NCI-H1048 (cell line): ENCODE measurements around the gene ORAI3.

Experiments used
- DNase-seq: peaks from one replicate; lab custom pipeline; 2025; lab: John Stamatoyannopoulos, UW

ORAI3 gene

DNA sequence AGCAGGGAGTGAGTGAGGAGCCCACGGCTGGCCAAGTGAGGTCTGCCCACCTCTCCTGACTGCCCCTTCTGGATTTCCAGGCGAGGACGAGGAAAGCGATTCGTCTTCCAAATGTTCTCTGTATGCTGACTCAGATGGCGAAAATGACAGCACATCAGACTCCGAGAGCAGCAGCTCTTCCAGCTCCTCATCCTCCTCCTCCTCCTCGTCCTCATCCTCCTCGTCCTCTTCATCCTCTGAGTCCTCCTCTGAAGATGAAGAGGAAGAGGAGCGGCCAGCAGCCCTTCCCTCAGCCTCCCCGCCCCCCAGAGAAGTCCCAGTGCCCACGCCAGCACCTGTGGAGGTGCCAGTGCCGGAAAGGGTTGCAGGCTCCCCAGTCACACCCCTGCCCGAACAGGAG lies 22.4 kb downstream of the ORAI3 start:
- DNase-seq = no peak

GRCh38 chr16:30972872-30973271 lies 24.0 kb downstream of the ORAI3 start:
- no peak for DNase-seq

DNA sequence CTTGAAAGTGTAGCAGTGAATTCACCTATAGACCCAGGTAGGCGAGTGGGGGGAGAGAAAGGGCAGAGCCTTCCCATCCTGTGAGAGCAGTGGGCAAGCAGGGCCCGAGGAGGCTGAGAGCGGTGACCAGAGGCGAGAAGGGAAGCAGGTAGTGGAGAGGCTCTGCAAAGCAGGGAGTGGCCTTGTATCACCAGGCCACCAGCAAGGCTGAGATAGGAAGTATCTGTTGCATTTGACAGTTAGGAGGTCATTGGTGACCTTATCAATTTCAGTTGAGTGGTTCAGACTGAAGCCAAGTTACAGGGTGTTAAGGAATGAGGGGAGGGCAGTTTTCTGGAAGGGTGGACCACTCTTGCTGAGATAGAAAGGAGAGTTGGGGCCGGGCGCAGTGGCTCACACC lies 25.5 kb downstream of the ORAI3 start:
- DNase-seq = no peak

GRCh38 chr16:30976486-30976885 lies 27.6 kb downstream of the ORAI3 start:
- no peak for DNase-seq

DNA sequence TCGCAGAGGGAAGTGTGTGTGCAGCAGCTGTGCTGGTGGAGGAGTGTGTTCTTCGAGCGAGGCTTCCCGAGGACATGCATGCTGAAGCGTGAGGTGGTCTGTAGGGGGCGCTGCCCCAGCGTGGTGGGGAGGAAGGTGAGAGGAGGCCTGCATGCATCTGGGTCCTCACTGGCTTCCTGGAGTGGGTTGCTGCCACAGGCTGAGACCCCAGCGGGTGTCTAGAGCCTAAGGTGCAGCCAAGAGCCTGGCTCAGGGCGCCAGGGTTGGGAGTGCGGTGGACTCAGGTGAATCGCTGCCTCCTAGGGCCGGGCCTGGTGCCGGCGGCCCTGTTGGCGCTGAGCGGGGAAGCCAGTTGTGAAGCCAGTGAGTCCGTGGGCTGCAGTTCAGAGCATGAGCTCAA lies 28.6 kb downstream of the ORAI3 start:
- no peak for DNase-seq

DNA sequence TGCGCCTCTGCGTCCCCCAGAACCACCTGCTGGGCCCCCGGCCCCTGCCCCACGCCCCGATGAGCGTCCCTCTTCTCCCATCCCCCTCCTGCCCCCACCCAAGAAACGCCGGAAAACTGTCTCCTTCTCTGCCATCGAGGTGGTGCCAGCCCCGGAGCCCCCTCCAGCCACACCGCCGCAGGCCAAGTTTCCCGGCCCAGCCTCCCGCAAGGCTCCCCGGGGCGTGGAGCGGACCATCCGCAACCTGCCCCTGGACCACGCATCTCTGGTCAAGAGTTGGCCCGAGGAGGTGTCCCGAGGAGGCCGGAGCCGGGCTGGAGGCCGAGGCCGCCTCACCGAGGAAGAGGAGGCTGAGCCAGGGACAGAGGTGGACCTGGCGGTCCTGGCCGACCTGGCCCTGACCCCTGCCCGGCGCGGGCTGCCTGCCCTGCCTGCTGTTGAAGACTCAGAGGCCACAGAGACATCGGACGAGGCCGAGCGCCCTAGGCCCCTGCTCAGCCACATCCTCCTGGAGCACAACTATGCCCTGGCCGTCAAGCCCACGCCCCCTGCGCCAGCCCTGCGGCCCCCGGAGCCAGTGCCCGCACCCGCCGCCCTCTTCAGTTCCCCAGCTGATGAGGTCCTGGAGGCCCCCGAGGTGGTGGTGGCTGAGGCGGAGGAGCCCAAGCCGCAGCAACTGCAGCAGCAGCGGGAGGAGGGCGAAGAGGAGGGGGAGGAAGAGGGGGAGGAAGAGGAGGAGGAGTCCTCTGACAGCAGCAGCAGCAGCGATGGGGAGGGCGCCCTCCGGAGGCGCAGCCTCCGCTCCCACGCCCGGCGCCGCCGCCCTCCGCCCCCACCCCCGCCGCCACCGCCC lies 30.5 kb downstream of the ORAI3 start:
- no peak for DNase-seq

DNA sequence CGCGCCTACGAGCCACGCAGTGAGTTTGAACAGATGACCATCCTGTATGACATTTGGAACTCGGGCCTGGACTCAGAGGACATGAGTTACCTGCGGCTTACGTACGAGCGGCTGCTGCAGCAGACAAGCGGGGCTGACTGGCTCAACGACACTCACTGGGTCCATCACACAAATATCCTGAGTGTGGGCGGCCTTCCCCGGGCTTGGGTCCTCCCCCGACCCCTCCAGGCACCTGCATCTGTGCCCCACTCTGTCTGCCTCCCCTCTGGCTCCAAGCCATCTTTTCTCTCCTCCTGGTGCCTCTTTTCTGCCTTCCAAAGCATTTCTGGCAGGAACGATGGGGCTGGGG lies 31.1 kb downstream of the ORAI3 start:
- no peak for DNase-seq

- no peak for DNase-seq
Observed at GRCh38 chr16:30980434-30980833, 31.6 kb downstream of the ORAI3 start.

DNA sequence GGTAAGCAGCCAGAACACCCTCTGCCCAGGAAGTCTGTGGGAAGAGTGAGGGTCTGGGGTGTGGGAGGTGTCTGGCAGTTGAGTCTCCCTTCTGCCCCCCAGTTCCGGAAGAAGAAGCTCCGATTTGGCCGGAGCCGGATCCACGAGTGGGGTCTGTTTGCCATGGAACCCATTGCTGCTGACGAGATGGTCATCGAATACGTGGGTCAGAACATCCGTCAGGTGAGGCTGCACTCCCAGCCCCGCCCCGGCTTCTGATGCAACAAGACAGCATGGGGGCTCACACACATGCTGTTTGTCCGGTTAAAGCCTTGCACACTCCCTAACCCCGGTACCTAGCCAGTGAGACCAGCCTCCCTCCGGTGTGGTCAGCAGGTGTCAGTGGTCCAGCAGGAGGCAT lies 32.1 kb downstream of the ORAI3 start:
- DNase-seq = no peak

DNA sequence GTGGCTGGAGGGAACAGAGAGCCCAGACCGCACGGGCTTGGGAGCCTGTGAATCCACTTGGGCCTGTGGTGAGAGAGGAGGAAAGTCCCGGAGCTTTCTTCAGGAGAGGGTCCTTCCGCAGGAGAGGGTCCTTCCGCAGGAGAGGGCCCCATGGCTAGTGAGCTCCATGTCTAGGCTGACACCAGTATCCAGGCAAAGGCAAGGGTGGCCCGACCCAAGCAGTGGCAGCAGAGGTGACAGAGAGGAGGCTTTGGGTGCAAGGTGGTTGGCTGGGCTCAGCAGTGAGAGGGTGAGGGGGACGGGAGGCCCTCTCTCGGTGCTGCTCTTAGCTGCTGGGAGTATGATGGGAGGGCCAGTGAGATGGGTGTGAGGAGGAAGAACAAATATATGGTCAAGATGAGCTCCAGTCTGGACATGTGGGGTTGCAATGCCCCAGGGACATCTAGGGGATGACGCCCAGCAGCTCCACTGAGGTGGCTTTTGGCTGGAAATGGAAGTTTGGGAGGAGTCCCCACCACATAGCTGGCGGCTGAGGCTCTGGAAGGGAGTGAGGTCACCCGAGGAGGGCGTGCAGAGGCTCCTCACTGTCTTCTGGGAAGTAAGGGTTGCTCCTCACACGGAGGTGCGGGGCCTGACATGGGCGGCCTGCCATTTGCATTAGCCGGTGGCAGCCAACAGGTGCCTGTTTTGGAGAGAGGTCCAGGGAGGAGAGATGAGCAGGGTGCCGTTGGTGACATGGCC lies 33.9 kb downstream of the ORAI3 start:
- DNase-seq = no peak

DNA sequence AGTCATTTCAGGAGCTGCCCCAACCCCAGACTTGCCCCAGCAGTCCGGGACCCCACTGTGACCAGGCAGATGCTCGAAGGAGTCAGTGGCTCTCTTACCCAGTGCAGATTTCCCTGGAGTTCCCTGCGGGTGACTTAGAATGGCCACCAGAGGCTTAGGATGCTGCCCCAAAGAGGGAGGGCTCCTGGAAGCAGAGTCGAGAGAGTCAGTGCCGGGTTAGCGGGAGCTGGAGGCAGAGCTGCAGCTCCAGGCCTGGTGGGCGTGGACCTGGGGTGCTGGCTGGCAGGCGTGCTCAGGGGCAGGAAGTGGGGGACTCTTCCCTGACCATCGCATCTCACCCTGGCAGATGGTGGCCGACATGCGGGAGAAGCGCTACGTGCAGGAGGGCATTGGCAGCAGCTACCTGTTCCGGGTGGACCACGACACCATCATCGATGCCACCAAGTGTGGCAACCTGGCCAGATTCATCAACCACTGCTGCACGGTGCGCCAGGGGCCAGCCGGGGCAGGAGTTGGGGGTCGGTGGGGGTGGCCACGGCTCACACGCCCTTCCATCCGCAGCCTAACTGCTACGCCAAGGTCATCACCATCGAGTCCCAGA lies 34.5 kb downstream of the ORAI3 start:
- no peak for DNase-seq

DNA sequence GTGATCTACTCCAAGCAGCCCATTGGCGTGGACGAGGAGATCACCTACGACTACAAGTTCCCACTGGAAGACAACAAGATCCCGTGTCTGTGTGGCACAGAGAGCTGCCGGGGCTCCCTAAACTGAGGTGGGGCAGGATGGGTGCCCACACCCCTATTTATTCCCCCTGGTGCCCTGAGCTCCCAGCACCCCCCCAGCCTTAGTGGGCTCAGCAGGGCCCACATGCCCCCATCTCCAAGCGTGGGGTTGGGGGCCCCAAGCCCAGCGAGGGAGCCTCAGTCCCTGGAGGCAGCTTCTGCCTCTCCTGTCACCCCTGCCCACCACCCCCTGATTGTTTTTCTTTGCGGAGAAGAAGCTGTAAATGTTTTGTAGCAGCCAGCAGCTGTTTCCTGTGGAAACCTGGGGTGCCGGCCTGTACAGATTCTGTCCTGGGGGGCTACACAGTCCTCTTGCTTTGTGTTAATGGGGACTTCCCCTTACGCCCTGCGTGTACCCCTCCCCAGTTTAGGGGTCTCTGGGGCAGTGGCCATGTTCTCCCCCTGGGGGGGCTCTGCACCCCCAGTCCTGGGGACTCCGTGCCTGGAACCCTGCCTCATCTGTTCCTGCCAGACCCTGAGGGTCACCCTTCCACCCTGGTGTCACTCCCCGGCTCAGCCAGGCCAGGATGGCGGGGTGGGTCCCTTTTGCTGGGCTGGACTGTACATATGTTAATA lies 35.2 kb downstream of the ORAI3 start:
- no peak for DNase-seq

DNA sequence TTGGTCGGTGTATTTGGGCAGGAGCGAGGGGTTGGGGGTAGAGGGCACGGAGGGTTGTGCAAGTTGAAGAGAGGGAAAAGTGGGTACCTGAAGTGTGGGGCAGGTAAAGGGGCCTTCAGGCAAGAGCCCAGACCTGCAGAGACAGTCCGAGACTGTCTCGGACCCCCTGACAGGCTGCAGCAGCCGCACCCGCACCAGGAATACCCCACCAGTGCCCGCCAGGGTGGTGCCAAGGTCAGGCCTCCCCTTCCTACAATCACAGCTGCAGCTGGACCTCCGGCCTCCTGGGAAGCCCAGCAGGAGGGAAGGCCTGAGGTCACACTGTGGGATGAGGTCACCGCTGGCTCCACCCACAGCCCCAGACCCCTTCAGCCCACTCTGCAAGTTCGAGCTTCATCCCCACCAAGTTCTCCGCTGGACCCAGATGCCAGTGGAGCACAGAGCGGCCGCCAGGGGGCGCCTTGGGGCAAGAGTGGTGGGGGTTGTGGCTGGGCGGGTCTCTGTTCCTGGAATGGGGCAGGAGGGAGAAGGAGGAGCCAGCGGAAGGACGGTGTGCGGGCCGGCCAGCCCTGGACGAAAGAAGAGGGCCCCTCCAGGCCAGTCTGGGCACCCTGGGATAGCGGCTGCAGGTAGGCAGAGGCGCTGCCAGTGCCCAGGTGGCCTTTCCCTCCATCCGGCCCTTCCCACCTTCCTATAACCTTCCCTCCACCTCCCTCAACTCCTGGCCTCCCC lies 36.0 kb downstream of the ORAI3 start, which contains the start of gene HSD3B7:
HSD3B7 (plus strand) TSS at position 539 of the 732 bp plus-strand sequence. CDS start 452 bp downstream, outside the sequence.
- DNase-seq = peak; percentile 23

GRCh38 chr16:30985401-30986128 lies 36.7 kb downstream of the ORAI3 start:
- DNase-seq = no peak

- no peak for DNase-seq
Observed at GRCh38 chr16:30986129-30986991, 37.5 kb downstream of the ORAI3 start.

DNA sequence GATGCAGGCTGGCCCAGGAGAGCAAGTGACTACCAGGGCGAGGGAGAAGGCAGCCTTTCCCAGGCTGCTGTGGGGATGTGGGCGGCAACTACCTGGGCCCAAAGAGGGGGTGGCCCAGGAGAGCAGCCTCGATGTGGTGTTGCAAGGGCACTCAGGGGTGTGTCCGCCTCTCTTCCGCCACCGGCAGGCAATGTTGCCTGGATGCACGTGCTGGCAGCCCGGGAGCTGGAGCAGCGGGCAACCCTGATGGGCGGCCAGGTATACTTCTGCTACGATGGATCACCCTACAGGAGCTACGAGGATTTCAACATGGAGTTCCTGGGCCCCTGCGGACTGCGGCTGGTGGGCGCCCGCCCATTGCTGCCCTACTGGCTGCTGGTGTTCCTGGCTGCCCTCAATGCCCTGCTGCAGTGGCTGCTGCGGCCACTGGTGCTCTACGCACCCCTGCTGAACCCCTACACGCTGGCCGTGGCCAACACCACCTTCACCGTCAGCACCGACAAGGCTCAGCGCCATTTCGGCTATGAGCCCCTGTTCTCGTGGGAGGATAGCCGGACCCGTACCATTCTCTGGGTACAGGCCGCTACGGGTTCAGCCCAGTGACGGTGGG lies 38.8 kb downstream of the ORAI3 start:
- DNase-seq = no peak

DNA sequence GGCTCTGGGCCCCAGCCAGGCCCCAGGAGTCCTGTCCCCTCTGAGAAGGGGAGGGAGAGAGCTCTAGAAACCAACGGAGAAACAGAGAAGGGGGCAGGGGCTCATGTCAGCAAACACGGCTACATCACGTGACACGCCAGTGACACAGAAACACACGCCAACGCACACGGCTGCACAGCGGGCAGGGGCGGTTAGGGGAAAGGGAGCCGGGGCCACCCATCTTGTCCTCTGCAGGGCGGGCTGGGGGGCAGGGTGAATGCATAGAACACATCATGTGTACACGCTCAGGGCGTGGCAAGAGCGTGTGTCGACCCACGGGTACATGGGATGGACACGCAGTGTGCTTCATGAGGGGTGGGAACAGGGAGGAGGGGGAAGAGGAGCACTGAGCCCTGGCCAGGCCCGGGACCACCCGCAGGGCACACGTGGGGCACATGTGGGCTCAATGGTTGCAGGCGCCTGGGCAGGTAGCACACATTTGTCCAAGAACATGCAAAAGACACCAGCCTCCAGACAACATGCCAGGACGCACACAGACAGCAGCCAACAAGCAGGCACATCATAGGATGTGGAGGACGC lies 40.7 kb downstream of the ORAI3 start:
- DNase-seq = no peak

GRCh38 chr16:30990105-30990504 lies 41.2 kb downstream of the ORAI3 start:
- no peak for DNase-seq

- no peak for DNase-seq
Observed at GRCh38 chr16:30991052-30991451, 42.2 kb downstream of the ORAI3 start.
